ENCODE data around the gene CEP85L. TPM values are rescaled to one million over a fixed set of nuclear protein-coding genes. Genes with fewer than 3 reads are reported as not detected.

The CEP85L gene
- total RNA-seq, 4 donors from 2014 or later, result 10.9 to 22.6 (median 16.7) TPM

GRCh38 chr6:118548136-118548535, 103.3 kb downstream of the CEP85L start, which contains the start of gene PLN:
Gene PLN (plus strand): TSS chr6:118548296. CDS start chr6:118558922, 10,626 bp downstream.
- H3K4me3 ChIP-seq, result peak within 1 kb of the TSS; percentile 43 to 95
- no peaks in the 10 kb centered on the region for H3K27me3 ChIP-seq
- 19 to 47% methylated on average over 3 of the region's 3 CpGs for WGBS, 2 donors (ENCODE audit: low coverage in 1 of 2)
- peaks cover 0 to 34% (median 0%) of the 10 kb centered on the region in 3 donors for H3K4me1 ChIP-seq
- TF ChIP-seq POLR2AphosphoS5 (IDR thresholded peaks at IDR 0.05), result peak; percentile 97
- TF ChIP-seq EP300 (IDR thresholded peaks at IDR 0.05), result no peak
- peak; percentile 63 to 64 for TF ChIP-seq POLR2A (IDR thresholded peaks at IDR 0.05)
- no peak for TF ChIP-seq CTCF (IDR thresholded peaks at IDR 0.05)
- H3K9me3 ChIP-seq, result no peaks in the 10 kb centered on the region
- ATAC-seq, result peak; percentile 69
- no peaks in the 10 kb centered on the region for H3K36me3 ChIP-seq
- H3K27ac ChIP-seq, result peak within 1 kb of the TSS; percentile 72 to 93 (median 76)

- peak overlapping the region; percentile 72 to 93 (median 76) for H3K27ac ChIP-seq
- ATAC-seq, result no peak
- H3K4me1 ChIP-seq, result peaks cover 0 to 31% (median 2%) of the 10 kb centered on the region in 3 donors
- no peaks in the 10 kb centered on the region for H3K9me3 ChIP-seq
- no peaks in the 10 kb centered on the region for H3K36me3 ChIP-seq
- WGBS, 2 donors (ENCODE audit: low coverage in 1 of 2), result 18 to 31% methylated on average over 1 of the region's 1 CpG
- TF ChIP-seq POLR2AphosphoS5 (IDR thresholded peaks at IDR 0.05), result no peak
- TF ChIP-seq CTCF (IDR thresholded peaks at IDR 0.05), result no peak
- TF ChIP-seq POLR2A (IDR thresholded peaks at IDR 0.05), result no peak
- TF ChIP-seq EP300 (IDR thresholded peaks at IDR 0.05), result no peak
- H3K27me3 ChIP-seq, result no peaks in the 10 kb centered on the region
- peak overlapping the region; percentile 43 to 95 for H3K4me3 ChIP-seq
Observed at GRCh38 chr6:118546880-118547218, 104.5 kb downstream of the CEP85L start.

GRCh38 chr6:118546164-118546879, 105.1 kb downstream of the CEP85L start:
- WGBS, 2 donors (ENCODE audit: low coverage in 1 of 2), result 27 to 34% methylated on average over 4 of the region's 4 CpGs
- H3K4me3 ChIP-seq, result peak overlapping the region; percentile 43 to 95
- no peaks in the 10 kb centered on the region for H3K9me3 ChIP-seq
- ATAC-seq, result no peak
- peaks cover 0 to 26% (median 2%) of the 10 kb centered on the region in 3 donors for H3K4me1 ChIP-seq
- H3K27ac ChIP-seq, result peak overlapping the region; percentile 72 to 93 (median 76)
- no peaks in the 10 kb centered on the region for H3K27me3 ChIP-seq
- no peaks in the 10 kb centered on the region for H3K36me3 ChIP-seq
- no peak for TF ChIP-seq EP300 (IDR thresholded peaks at IDR 0.05)
- TF ChIP-seq POLR2A (IDR thresholded peaks at IDR 0.05), result no peak
- no peak for TF ChIP-seq CTCF (IDR thresholded peaks at IDR 0.05)
- TF ChIP-seq POLR2AphosphoS5 (IDR thresholded peaks at IDR 0.05), result no peak

- peaks cover 0 to 21% (median 2%) of the 10 kb centered on the region in 3 donors for H3K4me1 ChIP-seq
- 76 to 100% methylated on average over 2 to 3 of the region's 3 CpGs for WGBS, 2 donors (ENCODE audit: low coverage in 1 of 2)
- no peak overlapping the region for H3K27ac ChIP-seq
- no peaks in the 10 kb centered on the region for H3K36me3 ChIP-seq
- no peak for ATAC-seq
- no peak for TF ChIP-seq POLR2A (IDR thresholded peaks at IDR 0.05)
- H3K4me3 ChIP-seq, result no peak overlapping the region
- no peaks in the 10 kb centered on the region for H3K27me3 ChIP-seq
- H3K9me3 ChIP-seq, result no peaks in the 10 kb centered on the region
Observed at GRCh38 chr6:118544105-118544504, 107.3 kb downstream of the CEP85L start.

GRCh38 chr6:118542184-118542952, 109.0 kb downstream of the CEP85L start:
- TF ChIP-seq EP300 (IDR thresholded peaks at IDR 0.05) (no peak), POLR2AphosphoS5 (IDR thresholded peaks at IDR 0.05) (no peak), POLR2A (IDR thresholded peaks at IDR 0.05) (no peak), CTCF (IDR thresholded peaks at IDR 0.05) (no peak)
- Histone ChIP-seq H3K36me3 (no peaks in the 10 kb centered on the region), H3K4me3 (no peak overlapping the region), H3K27me3 (no peaks in the 10 kb centered on the region), H3K27ac (no peak overlapping the region), H3K4me1 (peaks cover 0 to 31% (median 5%) of the 10 kb centered on the region in 3 donors), H3K9me3 (no peaks in the 10 kb centered on the region)
- WGBS, 2 donors (ENCODE audit: low coverage in 1 of 2), result 87 to 92% methylated on average over 2 to 3 of the region's 3 CpGs
- ATAC-seq, result no peak

All from gastroesophageal sphincter (tissue), 4 donors.